Colonic mucosa (tissue), 4 donors: ENCODE measurements around the gene ACAA1. TPM values are rescaled to one million over a fixed set of nuclear protein-coding genes. Genes with fewer than 3 reads are reported as not detected.

ENCODE experiments used
- DNase-seq: peaks from one replicate; pipeline ENCODE4 v3.0.0-alpha.2; 2020
- H3K27ac ChIP-seq: fragments of 200-600 bp; one replicate; pipeline ENCODE4 v1.8.0; 2021
- H3K27me3 ChIP-seq: fragments of 200-600 bp; one replicate; pipeline ENCODE4 v1.8.0; 2021
- H3K36me3 ChIP-seq: fragments of 200-600 bp; one replicate; pipeline ENCODE4 v1.8.0; 2021
- H3K4me1 ChIP-seq: fragments of 200-600 bp; one replicate; pipeline ENCODE4 v1.8.0; 2021; ENCODE audit warnings: mild to moderate bottlenecking
- H3K4me3 ChIP-seq: fragments of 200-600 bp; one replicate; pipeline ENCODE4 v1.8.0; 2021
- H3K9ac ChIP-seq, 2 donors: one replicate each; pipeline ENCODE4 v1.7.0; 2013; ENCODE audit warnings: control low read depth in 2 of 2, low read depth in 2 of 2, low read length in 2 of 2
- H3K9me3 ChIP-seq: fragments of 200-600 bp; one replicate; pipeline ENCODE4 v1.8.0; 2021
- CTCF ChIP-seq: fragments of 200-600 bp; IDR thresholded peaks from one replicate; pipeline ENCODE4 v1.8.0; 2022; ENCODE audit warnings: antibody characterized with exemption, mild to moderate bottlenecking
- intact Hi-C: fragments of 100-400 bp; cut with DNase I; formaldehyde crosslinking; loops from one replicate; pipeline ENCODE4 v1.14.1; 2022
- total RNA-seq, 2 donors: library from RNA; stranded (reverse); fragmentation: NEBNext Ultra II Directional in 1 of 2; extraction: Animal tissue kit (Norgen Biotek cat#: 25700) in 1 of 2; gene quantifications; one replicate each; pipeline ENCODE4 v1.2.1, GENCODE V29; 2021
- donor health status: healthy.
- donor health status: DM: no; HTN: no; CAD: no.
- donor health status: DM: no; HTN: no; CAD: no.

ACAA1 gene
- total RNA-seq, 2 donors from 2014 or later, result 135 to 167 TPM

GRCh38 chr3:38111696-38112377 lies 25.1 kb downstream of the ACAA1 start:
- H3K9ac ChIP-seq, result no peak overlapping the region
- H3K27ac ChIP-seq, result no peak overlapping the region
- DNase-seq, result no peak
- no peaks in the 10 kb centered on the region for H3K36me3 ChIP-seq
- no peak for TF ChIP-seq CTCF
- H3K4me1 ChIP-seq, result no peaks in the 10 kb centered on the region
- no peaks in the 10 kb centered on the region for H3K27me3 ChIP-seq
- intact Hi-C loops, result loop anchor here (10.0 kb wide), 1 partner anchor 137 kb away; no protein-coding TSS in a partner anchor
- H3K9me3 ChIP-seq, result no peaks in the 10 kb centered on the region
- no peak overlapping the region for H3K4me3 ChIP-seq

GRCh38 chr3:38111201-38111600 lies 25.7 kb downstream of the ACAA1 start:
- Histone ChIP-seq H3K9ac (no peak overlapping the region), H3K27me3 (no peaks in the 10 kb centered on the region), H3K27ac (no peak overlapping the region), H3K36me3 (no peaks in the 10 kb centered on the region), H3K4me3 (no peak overlapping the region), H3K4me1 (no peaks in the 10 kb centered on the region), H3K9me3 (no peaks in the 10 kb centered on the region)
- intact Hi-C loops, result loop anchor here (10.0 kb wide), 1 partner anchor 136 kb away; no protein-coding TSS in a partner anchor
- DNase-seq, result no peak
- TF ChIP-seq CTCF, result no peak

- Histone ChIP-seq H3K9me3 (no peaks in the 10 kb centered on the region), H3K27me3 (no peaks in the 10 kb centered on the region), H3K36me3 (no peaks in the 10 kb centered on the region), H3K4me1 (no peaks in the 10 kb centered on the region), H3K4me3 (no peak overlapping the region), H3K9ac (no peak overlapping the region), H3K27ac (no peak overlapping the region)
- TF ChIP-seq CTCF, result no peak
- intact Hi-C loops, result loop anchor here (10.0 kb wide), 1 partner anchor 136 kb away; no protein-coding TSS in a partner anchor
- DNase-seq, result no peak
Measured at GRCh38 chr3:38110314-38111050, 26.4 kb downstream of the ACAA1 start.

GRCh38 chr3:38109580-38110313 lies 27.2 kb downstream of the ACAA1 start:
- H3K4me1 ChIP-seq, result no peaks in the 10 kb centered on the region
- H3K4me3 ChIP-seq, result no peak overlapping the region
- no peaks in the 10 kb centered on the region for H3K27me3 ChIP-seq
- intact Hi-C loops, result loop anchor here (10.0 kb wide), 1 partner anchor 135 kb away; no protein-coding TSS in a partner anchor
- H3K36me3 ChIP-seq, result no peaks in the 10 kb centered on the region
- no peak overlapping the region for H3K27ac ChIP-seq
- no peaks in the 10 kb centered on the region for H3K9me3 ChIP-seq
- TF ChIP-seq CTCF, result no peak
- H3K9ac ChIP-seq, result no peak overlapping the region
- DNase-seq, result no peak
